ENCODE results near the gene MX2. TPM values are rescaled to one million over a fixed set of nuclear protein-coding genes. Genes with fewer than 3 reads are reported as not detected.

Gene MX2
- total RNA-seq, 4 donors from 2014 or later = 13.7 to 39.6 (median 16.3) TPM

DNA sequence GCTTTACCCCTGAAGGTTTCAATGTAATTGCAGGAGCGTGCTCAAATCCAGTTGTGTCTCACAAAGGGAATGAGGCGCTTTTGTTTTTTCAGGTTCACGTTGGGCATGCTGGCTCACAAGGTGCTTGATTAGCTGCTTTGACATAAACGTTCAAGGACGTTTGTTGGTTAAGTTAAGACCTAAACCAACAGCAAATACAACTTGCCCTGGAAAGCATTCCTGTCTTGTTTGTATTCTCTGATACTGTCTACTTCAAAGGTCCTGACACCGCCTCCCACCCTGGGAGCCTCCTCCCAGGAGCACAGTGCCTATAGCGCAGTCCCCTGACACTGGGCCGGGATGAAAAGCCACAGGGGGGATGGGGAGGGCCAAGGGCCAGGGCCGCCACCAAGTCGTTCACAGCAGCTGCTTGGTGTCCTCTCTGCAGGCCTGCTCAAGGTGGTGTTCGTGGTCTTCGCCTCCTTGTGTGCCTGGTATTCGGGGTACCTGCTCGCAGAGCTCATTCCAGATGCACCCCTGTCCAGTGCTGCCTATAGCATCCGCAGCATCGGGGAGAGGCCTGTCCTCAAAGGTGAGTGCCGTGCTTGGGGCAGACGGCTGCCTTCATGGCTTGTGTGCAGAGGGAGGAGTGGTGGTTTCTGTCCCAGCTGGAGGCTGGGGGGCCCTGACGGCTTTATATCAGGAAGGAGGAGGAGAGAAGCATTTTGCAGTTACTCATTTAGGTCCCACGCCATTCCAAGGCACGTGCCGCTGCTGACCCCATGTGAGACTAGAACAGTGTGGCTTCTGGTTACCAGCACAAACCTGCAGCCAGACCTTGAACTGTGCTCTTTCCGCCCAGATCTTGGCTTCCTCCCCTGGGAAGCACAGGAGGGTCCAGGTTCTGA lies 39.1 kb upstream of the MX2 start:
- H3K4me1 ChIP-seq = peaks cover 0 to 49% (median 4%) of the 10 kb centered on the region in 4 donors
- no peak overlapping the region for H3K4me3 ChIP-seq
- DNase-seq = no peak
- peak overlapping the region in 1 of 4 donors; percentile 35 for H3K27ac ChIP-seq
- no peaks in the 10 kb centered on the region for H3K9me3 ChIP-seq
- H3K27me3 ChIP-seq = no peaks in the 10 kb centered on the region
- peaks cover 0 to 10% (median 0%) of the 10 kb centered on the region in 3 donors for H3K36me3 ChIP-seq
- TF ChIP-seq POLR2A (IDR thresholded peaks at IDR 0.05) = no peak
- TF ChIP-seq, protein P1, sequence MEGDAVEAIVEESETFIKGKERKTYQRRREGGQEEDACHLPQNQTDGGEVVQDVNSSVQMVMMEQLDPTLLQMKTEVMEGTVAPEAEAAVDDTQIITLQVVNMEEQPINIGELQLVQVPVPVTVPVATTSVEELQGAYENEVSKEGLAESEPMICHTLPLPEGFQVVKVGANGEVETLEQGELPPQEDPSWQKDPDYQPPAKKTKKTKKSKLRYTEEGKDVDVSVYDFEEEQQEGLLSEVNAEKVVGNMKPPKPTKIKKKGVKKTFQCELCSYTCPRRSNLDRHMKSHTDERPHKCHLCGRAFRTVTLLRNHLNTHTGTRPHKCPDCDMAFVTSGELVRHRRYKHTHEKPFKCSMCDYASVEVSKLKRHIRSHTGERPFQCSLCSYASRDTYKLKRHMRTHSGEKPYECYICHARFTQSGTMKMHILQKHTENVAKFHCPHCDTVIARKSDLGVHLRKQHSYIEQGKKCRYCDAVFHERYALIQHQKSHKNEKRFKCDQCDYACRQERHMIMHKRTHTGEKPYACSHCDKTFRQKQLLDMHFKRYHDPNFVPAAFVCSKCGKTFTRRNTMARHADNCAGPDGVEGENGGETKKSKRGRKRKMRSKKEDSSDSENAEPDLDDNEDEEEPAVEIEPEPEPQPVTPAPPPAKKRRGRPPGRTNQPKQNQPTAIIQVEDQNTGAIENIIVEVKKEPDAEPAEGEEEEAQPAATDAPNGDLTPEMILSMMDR (IDR thresholded peaks at IDR 0.05) = no peak

DNA sequence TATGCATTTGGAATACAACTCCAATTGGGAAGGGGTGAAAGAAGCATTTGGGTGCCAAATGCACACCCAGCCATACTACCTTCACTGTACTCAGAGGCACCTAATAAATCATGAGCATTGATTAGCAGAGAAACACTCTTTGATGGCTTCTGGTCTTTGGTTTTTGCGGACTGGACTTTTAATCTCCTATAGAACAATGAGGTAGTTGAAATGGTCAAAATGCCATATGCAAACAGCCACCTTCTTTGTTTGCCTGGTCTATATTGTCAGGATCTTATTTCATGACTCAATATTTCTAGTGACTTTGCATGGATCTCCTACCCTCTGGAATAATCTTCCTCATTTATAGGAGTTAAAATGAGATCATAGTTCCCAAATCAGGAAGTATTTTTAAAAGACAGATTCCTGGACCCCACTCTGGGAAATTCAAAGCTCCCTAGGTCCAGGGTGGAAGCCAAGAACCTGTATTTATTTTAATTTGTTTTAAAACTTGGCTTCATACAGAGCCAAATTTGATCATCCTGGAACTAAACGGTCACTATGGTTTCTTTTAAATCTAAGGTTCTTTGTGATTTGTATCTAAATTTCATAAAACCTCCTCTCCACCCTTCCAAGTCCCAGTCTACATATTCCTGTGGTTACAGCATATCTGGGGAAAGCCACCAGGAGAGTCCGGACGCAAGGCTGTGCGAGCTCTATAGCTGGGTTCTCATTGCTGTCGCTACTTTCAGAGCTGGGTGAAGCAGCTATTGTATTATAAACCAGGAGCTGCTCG lies 36.5 kb upstream of the MX2 start:
- no peak overlapping the region for H3K4me3 ChIP-seq
- DNase-seq = no peak
- peaks cover 0 to 33% (median 4%) of the 10 kb centered on the region in 4 donors for H3K4me1 ChIP-seq
- no peaks in the 10 kb centered on the region for H3K27me3 ChIP-seq
- TF ChIP-seq POLR2A (IDR thresholded peaks at IDR 0.05) = no peak
- TF ChIP-seq, protein P1 (IDR thresholded peaks at IDR 0.05) = no peak
- no peak overlapping the region for H3K27ac ChIP-seq
- no peaks in the 10 kb centered on the region for H3K9me3 ChIP-seq
- H3K36me3 ChIP-seq = peaks cover 0 to 13% (median 0%) of the 10 kb centered on the region in 3 donors

DNA sequence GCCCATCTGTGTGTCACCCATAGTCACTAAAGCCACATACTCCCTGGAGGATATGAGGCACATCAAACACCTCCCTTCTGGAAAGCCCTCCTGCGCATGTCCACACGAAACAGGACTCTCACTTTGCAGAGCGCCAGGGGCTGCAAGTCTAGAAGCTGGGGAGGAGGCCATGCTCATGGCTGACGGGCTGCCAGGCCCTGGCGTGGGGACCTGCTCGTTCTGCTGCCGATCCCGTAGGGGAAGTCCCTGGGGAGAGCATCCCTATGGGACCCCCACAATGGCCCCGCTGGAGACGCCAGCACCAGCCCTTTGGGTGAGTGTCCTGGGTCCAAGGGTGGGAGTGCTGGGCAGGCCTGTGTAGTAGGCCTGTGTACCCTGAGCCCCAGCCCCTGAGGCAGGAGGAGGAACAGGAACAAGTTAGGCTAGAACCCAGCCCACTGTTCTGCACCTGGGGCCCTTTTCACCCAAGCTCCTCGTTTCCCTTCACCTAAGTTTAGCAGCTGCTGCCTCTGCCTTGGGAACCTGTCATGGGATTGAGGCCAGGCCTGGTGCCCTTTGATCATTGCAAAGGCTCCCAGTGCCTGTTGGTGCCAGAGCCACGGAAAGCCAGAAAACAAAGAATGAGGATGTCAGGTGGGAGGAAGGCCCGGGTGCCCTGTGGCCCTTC lies 35.3 kb upstream of the MX2 start:
- Histone ChIP-seq H3K27ac (peak overlapping the region in 1 of 4 donors; percentile 25), H3K36me3 (peaks cover 0 to 13% (median 0%) of the 10 kb centered on the region in 3 donors), H3K9me3 (no peaks in the 10 kb centered on the region), H3K4me3 (no peak overlapping the region), H3K4me1 (peaks cover 0 to 21% (median 4%) of the 10 kb centered on the region in 4 donors), H3K27me3 (no peaks in the 10 kb centered on the region)
- TF ChIP-seq, protein P1 (IDR thresholded peaks at IDR 0.05) = no peak
- TF ChIP-seq POLR2A (IDR thresholded peaks at IDR 0.05) = no peak
- DNase-seq = no peak

DNA sequence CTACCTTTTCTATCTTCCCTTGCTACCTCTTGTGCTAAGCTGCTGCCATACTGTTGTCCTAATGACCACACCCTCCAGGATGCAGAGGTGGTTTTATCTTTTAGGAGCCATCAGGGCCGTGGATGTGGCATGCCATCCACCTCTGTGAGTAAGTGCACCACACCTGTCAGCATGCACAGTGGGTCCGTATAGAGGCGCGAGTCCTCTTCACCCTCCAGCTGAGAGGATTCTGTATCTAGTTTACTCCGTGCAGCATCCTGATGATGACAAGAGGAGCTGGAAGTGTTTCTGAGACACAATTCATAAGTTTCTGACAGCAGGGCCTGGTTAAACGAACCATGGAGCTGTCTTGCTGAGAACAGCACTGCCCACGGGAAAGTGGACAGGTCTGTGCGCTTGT lies 34.1 kb upstream of the MX2 start:
- H3K27ac ChIP-seq = no peak overlapping the region
- peaks cover 0 to 13% (median 0%) of the 10 kb centered on the region in 3 donors for H3K36me3 ChIP-seq
- TF ChIP-seq, protein P1 (IDR thresholded peaks at IDR 0.05) = no peak
- TF ChIP-seq POLR2A (IDR thresholded peaks at IDR 0.05) = no peak

More for the DNA sequence above, 34.1 kb upstream of the MX2 start:
- Histone ChIP-seq H3K4me3 (no peak overlapping the region), H3K27me3 (no peaks in the 10 kb centered on the region), H3K4me1 (peaks cover 0 to 11% (median 2%) of the 10 kb centered on the region in 4 donors), H3K9me3 (no peaks in the 10 kb centered on the region)
- no peak for DNase-seq

Data from Peyer's patch (tissue), 4 donors.